ENCODE results near the gene ABO. TPM values are rescaled to one million over a fixed set of nuclear protein-coding genes. Genes with fewer than 3 reads are reported as not detected.

Gene ABO
- total and polyA plus RNA-seq, 2 donors (not counting 1 experiment from before 2014, with no cell fraction given): not detected

DNA sequence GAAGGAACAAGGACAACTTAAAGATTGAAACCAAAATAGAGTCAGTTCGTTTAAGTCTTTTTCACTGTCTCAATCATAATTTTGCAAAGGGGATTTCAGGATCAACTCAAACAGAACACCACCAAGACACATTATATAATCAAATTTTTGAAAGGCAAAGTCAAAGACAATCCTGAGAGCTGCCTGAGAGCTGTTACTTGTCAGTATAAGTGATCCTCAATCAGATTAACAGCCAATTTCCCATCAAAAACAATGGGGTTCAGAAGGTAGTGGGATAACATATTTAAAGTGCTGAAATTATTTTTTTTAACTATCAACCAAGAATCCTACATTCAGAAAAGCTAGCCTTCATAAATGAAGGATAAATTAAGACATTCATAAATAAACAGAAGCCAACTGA is 19.3 kb upstream of the ABO start:
- Histone ChIP-seq H3K9ac (ENCODE audit: low read length) (no peak overlapping the region), H2AFZ (ENCODE audit: insufficient read depth, low read depth, low read length, poor library complexity, severe bottlenecking) (no peak overlapping the region), H3K79me2 (ENCODE audit: control insufficient read depth, insufficient read depth, low read length) (no peaks in the 10 kb centered on the region), H3K27ac (ENCODE audit: low read length in 2 of 2) (no peak overlapping the region), H4K20me1 (ENCODE audit: control insufficient read depth, insufficient read depth, low read length, poor library complexity, severe bottlenecking) (no peaks in the 10 kb centered on the region), H3K4me1 (ENCODE audit: control insufficient read depth in 2 of 2, insufficient read depth in 2 of 2, low read length in 2 of 2) (no peaks in the 10 kb centered on the region), H3K27me3 (replicated peaks in 1 of 4; ENCODE audit: control extremely low read depth in 1 of 4, control insufficient read depth in 3 of 4, insufficient read depth in 4 of 4, low read length in 3 of 4) (peaks cover 0 to 6% (median 0%) of the 10 kb centered on the region in 4 experiments), H3K4me3 (ENCODE audit: control extremely low read depth in 1 of 5, extremely low read depth in 1 of 5, insufficient read depth in 1 of 5, low read depth in 2 of 5, low read length in 4 of 5) (no peak overlapping the region), H3K9me3 (ENCODE audit: control extremely low read depth in 1 of 3, control insufficient read depth in 2 of 3, insufficient read depth in 1 of 3, low read length in 2 of 3) (peaks cover 2 to 27% (median 9%) of the 10 kb centered on the region in 3 donors), H3K4me2 (replicated peaks; ENCODE audit: low read depth, low read length, poor library complexity, severe bottlenecking) (no peak overlapping the region), H3K36me3 (replicated peaks in 1 of 2; ENCODE audit: control extremely low read depth in 1 of 2, control insufficient read depth in 1 of 2, extremely low read depth in 1 of 2, insufficient read depth in 2 of 2, low read length in 1 of 2) (no peaks in the 10 kb centered on the region)
- no CpG with 5 or more reads among the region's 1 CpG for WGBS (ENCODE audit: insufficient coverage)
- POLR2A ChIA-PET: no interaction called here
- no peak for ATAC-seq (ENCODE audit: low read depth)
- Mint-ChIP-seq H3K9me3 (ENCODE audit: insufficient read depth) (peaks cover 11% of the 10 kb centered on the region), H3K27ac (no peak overlapping the region), H3K4me3 (no peak overlapping the region), H3K27me3 (peaks cover 30% of the 10 kb centered on the region), H3K4me1 (no peaks in the 10 kb centered on the region)
- DNase-seq: no peak
- CTCF ChIA-PET: no interaction called here
- TF ChIP-seq, protein P1, sequence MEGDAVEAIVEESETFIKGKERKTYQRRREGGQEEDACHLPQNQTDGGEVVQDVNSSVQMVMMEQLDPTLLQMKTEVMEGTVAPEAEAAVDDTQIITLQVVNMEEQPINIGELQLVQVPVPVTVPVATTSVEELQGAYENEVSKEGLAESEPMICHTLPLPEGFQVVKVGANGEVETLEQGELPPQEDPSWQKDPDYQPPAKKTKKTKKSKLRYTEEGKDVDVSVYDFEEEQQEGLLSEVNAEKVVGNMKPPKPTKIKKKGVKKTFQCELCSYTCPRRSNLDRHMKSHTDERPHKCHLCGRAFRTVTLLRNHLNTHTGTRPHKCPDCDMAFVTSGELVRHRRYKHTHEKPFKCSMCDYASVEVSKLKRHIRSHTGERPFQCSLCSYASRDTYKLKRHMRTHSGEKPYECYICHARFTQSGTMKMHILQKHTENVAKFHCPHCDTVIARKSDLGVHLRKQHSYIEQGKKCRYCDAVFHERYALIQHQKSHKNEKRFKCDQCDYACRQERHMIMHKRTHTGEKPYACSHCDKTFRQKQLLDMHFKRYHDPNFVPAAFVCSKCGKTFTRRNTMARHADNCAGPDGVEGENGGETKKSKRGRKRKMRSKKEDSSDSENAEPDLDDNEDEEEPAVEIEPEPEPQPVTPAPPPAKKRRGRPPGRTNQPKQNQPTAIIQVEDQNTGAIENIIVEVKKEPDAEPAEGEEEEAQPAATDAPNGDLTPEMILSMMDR (IDR thresholded peaks at IDR 0.05): no peak
- no peak for TF ChIP-seq EZH2 (IDR thresholded peaks at IDR 0.05; ENCODE audit: borderline replicate concordance, insufficient read depth, low read depth, low read length, poor library complexity, severe bottlenecking)
- intact Hi-C loops (cut with micrococcal nuclease): no loop called here

DNA sequence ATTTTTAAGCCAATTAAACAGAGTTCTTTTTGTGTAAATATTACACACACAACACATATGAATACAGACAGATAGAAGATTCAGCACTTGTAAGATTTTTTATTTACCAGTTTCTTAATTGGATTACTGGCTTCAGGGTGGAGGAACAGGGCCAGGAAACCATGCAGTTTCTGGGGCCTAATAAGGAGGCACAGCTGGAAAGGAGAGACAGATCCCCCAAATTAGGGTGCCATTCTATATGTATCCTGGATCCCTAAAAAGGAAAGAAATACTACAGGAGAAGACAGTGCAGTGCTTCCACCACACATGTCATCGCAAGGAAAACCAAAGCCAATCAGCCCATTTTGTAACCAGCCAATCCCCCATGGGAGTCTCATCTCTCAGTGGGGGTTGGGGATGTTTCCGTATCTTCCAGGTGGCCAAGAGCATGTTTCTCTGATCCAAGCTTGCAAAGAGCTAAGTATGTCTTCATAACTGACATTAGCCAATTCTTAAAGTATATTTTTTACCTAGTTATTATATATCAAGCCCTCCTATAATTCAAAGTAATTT is 15.8 kb upstream of the ABO start:
- CTCF ChIA-PET: no interaction called here
- H3K27ac ChIP-seq (ENCODE audit: low read length in 2 of 2): no peak overlapping the region
- no peak overlapping the region for H3K4me3 ChIP-seq (ENCODE audit: control extremely low read depth in 1 of 5, extremely low read depth in 1 of 5, insufficient read depth in 1 of 5, low read depth in 2 of 5, low read length in 4 of 5)
- peaks cover 2 to 36% (median 20%) of the 10 kb centered on the region in 3 donors for H3K9me3 ChIP-seq (ENCODE audit: control extremely low read depth in 1 of 3, control insufficient read depth in 2 of 3, insufficient read depth in 1 of 3, low read length in 2 of 3)
- no peak overlapping the region for H2AFZ ChIP-seq (ENCODE audit: insufficient read depth, low read depth, low read length, poor library complexity, severe bottlenecking)
- H3K36me3 ChIP-seq (replicated peaks in 1 of 2; ENCODE audit: control extremely low read depth in 1 of 2, control insufficient read depth in 1 of 2, extremely low read depth in 1 of 2, insufficient read depth in 2 of 2, low read length in 1 of 2): no peaks in the 10 kb centered on the region
- intact Hi-C loops (cut with micrococcal nuclease): no loop called here
- Mint-ChIP-seq H3K9me3 (ENCODE audit: insufficient read depth) (peaks cover 13% of the 10 kb centered on the region), H3K27ac (no peak overlapping the region), H3K27me3 (peaks cover 31% of the 10 kb centered on the region), H3K4me3 (no peak overlapping the region), H3K4me1 (no peaks in the 10 kb centered on the region)
- H4K20me1 ChIP-seq (ENCODE audit: control insufficient read depth, insufficient read depth, low read length, poor library complexity, severe bottlenecking): no peaks in the 10 kb centered on the region
- DNase-seq (no peak), ATAC-seq (ENCODE audit: low read depth) (no peak)
- no peak overlapping the region for H3K9ac ChIP-seq (ENCODE audit: low read length)
- no peaks in the 10 kb centered on the region for H3K79me2 ChIP-seq (ENCODE audit: control insufficient read depth, insufficient read depth, low read length)
- H3K4me2 ChIP-seq (replicated peaks; ENCODE audit: low read depth, low read length, poor library complexity, severe bottlenecking): no peak overlapping the region
- TF ChIP-seq, protein P1 (IDR thresholded peaks at IDR 0.05): no peak
- no peak for TF ChIP-seq EZH2 (IDR thresholded peaks at IDR 0.05; ENCODE audit: borderline replicate concordance, insufficient read depth, low read depth, low read length, poor library complexity, severe bottlenecking)
- H3K4me1 ChIP-seq (ENCODE audit: control insufficient read depth in 2 of 2, insufficient read depth in 2 of 2, low read length in 2 of 2): no peaks in the 10 kb centered on the region
- POLR2A ChIA-PET: no interaction called here
- no CpG with 5 or more reads among the region's 2 CpGs for WGBS (ENCODE audit: insufficient coverage)
- H3K27me3 ChIP-seq (replicated peaks in 1 of 4; ENCODE audit: control extremely low read depth in 1 of 4, control insufficient read depth in 3 of 4, insufficient read depth in 4 of 4, low read length in 3 of 4): peaks cover 0 to 6% (median 0%) of the 10 kb centered on the region in 4 experiments

Measured in B cell (primary cell).